ENCODE results near the gene SSBP2. TPM values are rescaled to one million over a fixed set of nuclear protein-coding genes. Genes with fewer than 3 reads are reported as not detected.

SSBP2 gene
- total and polyA plus RNA-seq, 2 donors (not counting 1 experiment from before 2014, with no cell fraction given), result 44.4 to 63.1 TPM

DNA sequence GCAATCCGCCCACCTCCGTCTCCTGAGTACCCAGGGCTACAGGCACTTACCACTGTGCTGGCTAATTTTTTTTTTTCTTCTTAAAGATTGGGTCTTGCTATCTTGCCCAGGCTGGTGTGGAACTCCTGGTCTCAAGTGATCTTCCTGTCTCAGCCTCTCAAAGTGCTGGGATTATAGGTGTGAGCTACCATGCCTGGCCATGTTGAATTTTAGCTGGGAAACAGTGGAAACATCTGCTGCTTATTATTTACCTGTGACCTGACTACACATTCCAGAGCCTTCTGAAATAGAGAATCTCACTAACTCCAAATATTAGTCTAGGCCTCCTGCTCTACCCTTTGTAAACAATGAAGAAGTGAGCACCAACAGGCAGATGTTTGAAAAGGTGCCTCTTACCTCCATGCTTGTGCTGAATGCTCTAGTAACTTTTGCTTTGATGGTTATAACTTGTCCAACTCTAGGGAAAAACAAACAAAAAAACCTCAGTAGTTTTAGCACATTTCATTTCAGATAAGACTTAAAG, 379.5 kb downstream of the SSBP2 start:
- no peak overlapping the region for H3K4me3 ChIP-seq (replicated peaks in 1 of 4; ENCODE audit: control extremely low read depth in 1 of 4, insufficient read depth in 1 of 4, low read depth in 3 of 4, low read length in 4 of 4)
- H3K79me2 ChIP-seq (ENCODE audit: control insufficient read depth, insufficient read depth, low read length), result no peaks in the 10 kb centered on the region
- DNase-seq (ENCODE audit: low read depth in 2 of 2), result no peak
- H4K20me1 ChIP-seq (ENCODE audit: control insufficient read depth, extremely low read depth, insufficient read depth, low read length), result no peaks in the 10 kb centered on the region
- no peaks in the 10 kb centered on the region for H3K9me3 ChIP-seq (ENCODE audit: control insufficient read depth, insufficient read depth, low read depth, low read length)
- no peaks in the 10 kb centered on the region for H3K27me3 ChIP-seq (ENCODE audit: control insufficient read depth, insufficient read depth, low read length)
- no peak overlapping the region for H2AFZ ChIP-seq (ENCODE audit: low read length)
- H3K4me1 ChIP-seq (ENCODE audit: control insufficient read depth, extremely low read depth, insufficient read depth, low read length), result no peaks in the 10 kb centered on the region
- no peak overlapping the region for H3K9ac ChIP-seq (ENCODE audit: insufficient read depth, low read length)
- no peaks in the 10 kb centered on the region for H3K36me3 ChIP-seq (ENCODE audit: control insufficient read depth, insufficient read depth, low read length)
- H3K27ac ChIP-seq (ENCODE audit: insufficient read depth, low read length), result no peak overlapping the region
- no peak overlapping the region for H3K4me2 ChIP-seq (ENCODE audit: extremely low read depth, insufficient read depth, low read length)
- TF ChIP-seq EZH2 (IDR thresholded peaks at IDR 0.05; ENCODE audit: low read length, missing control alignments), result no peak
- TF ChIP-seq, protein P1, sequence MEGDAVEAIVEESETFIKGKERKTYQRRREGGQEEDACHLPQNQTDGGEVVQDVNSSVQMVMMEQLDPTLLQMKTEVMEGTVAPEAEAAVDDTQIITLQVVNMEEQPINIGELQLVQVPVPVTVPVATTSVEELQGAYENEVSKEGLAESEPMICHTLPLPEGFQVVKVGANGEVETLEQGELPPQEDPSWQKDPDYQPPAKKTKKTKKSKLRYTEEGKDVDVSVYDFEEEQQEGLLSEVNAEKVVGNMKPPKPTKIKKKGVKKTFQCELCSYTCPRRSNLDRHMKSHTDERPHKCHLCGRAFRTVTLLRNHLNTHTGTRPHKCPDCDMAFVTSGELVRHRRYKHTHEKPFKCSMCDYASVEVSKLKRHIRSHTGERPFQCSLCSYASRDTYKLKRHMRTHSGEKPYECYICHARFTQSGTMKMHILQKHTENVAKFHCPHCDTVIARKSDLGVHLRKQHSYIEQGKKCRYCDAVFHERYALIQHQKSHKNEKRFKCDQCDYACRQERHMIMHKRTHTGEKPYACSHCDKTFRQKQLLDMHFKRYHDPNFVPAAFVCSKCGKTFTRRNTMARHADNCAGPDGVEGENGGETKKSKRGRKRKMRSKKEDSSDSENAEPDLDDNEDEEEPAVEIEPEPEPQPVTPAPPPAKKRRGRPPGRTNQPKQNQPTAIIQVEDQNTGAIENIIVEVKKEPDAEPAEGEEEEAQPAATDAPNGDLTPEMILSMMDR (conservative IDR thresholded peaks at IDR 0.05 in 1 of 2, IDR thresholded peaks at IDR 0.05 in 1 of 2; ENCODE audit: low read depth in 1 of 2, low read length in 2 of 2), result no peak

DNA sequence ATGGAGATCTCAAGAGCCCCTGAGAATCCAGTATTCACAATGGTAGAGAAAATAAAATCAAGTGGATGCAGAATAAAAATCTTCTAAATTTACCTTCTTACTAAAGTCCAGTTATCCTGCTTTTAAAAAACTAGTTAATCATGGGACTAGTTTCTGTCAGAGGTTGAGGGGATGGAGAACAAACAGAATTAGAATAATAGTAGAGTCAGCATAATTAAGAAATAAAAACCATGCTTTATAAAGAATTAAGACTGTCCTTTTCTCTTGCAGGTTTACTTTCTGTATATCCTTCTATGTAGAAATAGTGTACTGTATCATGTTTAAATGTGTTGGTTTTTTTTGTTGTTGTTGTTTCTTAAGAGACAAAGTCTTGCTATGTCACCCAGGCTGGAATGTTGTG, 380.0 kb downstream of the SSBP2 start:
- Histone ChIP-seq H3K4me3 (replicated peaks in 1 of 4; ENCODE audit: control extremely low read depth in 1 of 4, insufficient read depth in 1 of 4, low read depth in 3 of 4, low read length in 4 of 4) (no peak overlapping the region), H3K4me2 (ENCODE audit: extremely low read depth, insufficient read depth, low read length) (no peak overlapping the region), H3K27me3 (ENCODE audit: control insufficient read depth, insufficient read depth, low read length) (no peaks in the 10 kb centered on the region), H2AFZ (ENCODE audit: low read length) (no peak overlapping the region), H3K9ac (ENCODE audit: insufficient read depth, low read length) (no peak overlapping the region), H3K36me3 (ENCODE audit: control insufficient read depth, insufficient read depth, low read length) (no peaks in the 10 kb centered on the region), H3K9me3 (ENCODE audit: control insufficient read depth, insufficient read depth, low read depth, low read length) (no peaks in the 10 kb centered on the region), H3K4me1 (ENCODE audit: control insufficient read depth, extremely low read depth, insufficient read depth, low read length) (no peaks in the 10 kb centered on the region), H3K79me2 (ENCODE audit: control insufficient read depth, insufficient read depth, low read length) (no peaks in the 10 kb centered on the region), H4K20me1 (ENCODE audit: control insufficient read depth, extremely low read depth, insufficient read depth, low read length) (no peaks in the 10 kb centered on the region), H3K27ac (ENCODE audit: insufficient read depth, low read length) (no peak overlapping the region)
- TF ChIP-seq EZH2 (IDR thresholded peaks at IDR 0.05; ENCODE audit: low read length, missing control alignments), result no peak
- TF ChIP-seq, protein P1 (conservative IDR thresholded peaks at IDR 0.05 in 1 of 2, IDR thresholded peaks at IDR 0.05 in 1 of 2; ENCODE audit: low read depth in 1 of 2, low read length in 2 of 2), result no peak
- DNase-seq (ENCODE audit: low read depth in 2 of 2), result no peak

DNA sequence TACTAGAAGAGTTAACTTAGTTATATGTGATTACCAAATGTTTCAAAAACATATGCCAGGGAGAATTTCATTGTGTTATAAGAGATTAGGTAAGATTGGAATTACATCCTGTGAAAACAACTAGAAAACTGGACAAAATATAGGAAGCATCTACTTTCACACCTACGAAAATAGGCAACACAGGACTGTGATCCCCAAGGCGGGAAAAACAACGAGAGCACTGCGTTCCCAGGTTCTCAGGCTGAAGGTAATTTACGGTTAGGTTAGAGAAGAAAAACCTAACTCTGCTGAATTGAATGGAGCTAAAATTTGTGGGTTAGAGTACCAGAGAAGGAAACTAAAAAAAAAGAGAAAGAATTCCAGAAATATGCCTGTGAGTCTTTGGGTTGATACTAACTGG, 385.4 kb downstream of the SSBP2 start:
- H3K9ac ChIP-seq (ENCODE audit: insufficient read depth, low read length), result no peak overlapping the region
- H3K27me3 ChIP-seq (ENCODE audit: control insufficient read depth, insufficient read depth, low read length), result no peaks in the 10 kb centered on the region
- H3K27ac ChIP-seq (ENCODE audit: insufficient read depth, low read length), result no peak overlapping the region
- H3K36me3 ChIP-seq (ENCODE audit: control insufficient read depth, insufficient read depth, low read length), result no peaks in the 10 kb centered on the region
- no peak for DNase-seq (ENCODE audit: low read depth in 2 of 2)
- TF ChIP-seq, protein P1 (conservative IDR thresholded peaks at IDR 0.05 in 1 of 2, IDR thresholded peaks at IDR 0.05 in 1 of 2; ENCODE audit: low read depth in 1 of 2, low read length in 2 of 2), result no peak
- no peak overlapping the region for H3K4me3 ChIP-seq (replicated peaks in 1 of 4; ENCODE audit: control extremely low read depth in 1 of 4, insufficient read depth in 1 of 4, low read depth in 3 of 4, low read length in 4 of 4)
- no peaks in the 10 kb centered on the region for H4K20me1 ChIP-seq (ENCODE audit: control insufficient read depth, extremely low read depth, insufficient read depth, low read length)
- no peak overlapping the region for H2AFZ ChIP-seq (ENCODE audit: low read length)
- no peaks in the 10 kb centered on the region for H3K79me2 ChIP-seq (ENCODE audit: control insufficient read depth, insufficient read depth, low read length)
- no peaks in the 10 kb centered on the region for H3K9me3 ChIP-seq (ENCODE audit: control insufficient read depth, insufficient read depth, low read depth, low read length)
- H3K4me2 ChIP-seq (ENCODE audit: extremely low read depth, insufficient read depth, low read length), result no peak overlapping the region
- H3K4me1 ChIP-seq (ENCODE audit: control insufficient read depth, extremely low read depth, insufficient read depth, low read length), result no peaks in the 10 kb centered on the region
